ENCODE measurements around the gene CFTR. TPM values are rescaled to one million over a fixed set of nuclear protein-coding genes. Genes with fewer than 3 reads are reported as not detected.

Gene CFTR
- total and polyA plus RNA-seq, 2 of the 8 experiments (the other 6 are each of a cell fraction or from before 2014, with no cell fraction given), result 1.2 to 1.6 TPM

- TF ChIP-seq CHD2 (IDR thresholded peaks at IDR 0.05; ENCODE audit: low read length), result no peak
- TF ChIP-seq CTCF (IDR thresholded peaks at IDR 0.05; ENCODE audit: control extremely low read depth in 1 of 3, insufficient read depth in 1 of 3, low read depth in 1 of 3, low read length in 3 of 3), result no peak
- TF ChIP-seq ATF2 (IDR thresholded peaks at IDR 0.05; ENCODE audit: low read length), result no peak
- no peak for TF ChIP-seq RNF2 (IDR thresholded peaks at IDR 0.05; ENCODE audit: borderline replicate concordance, low read depth, low read length, missing control alignments, poor library complexity, severe bottlenecking)
- TF ChIP-seq CTBP2 (IDR thresholded peaks at IDR 0.05; ENCODE audit: borderline replicate concordance, insufficient read depth, insufficient read length, low read length), result no peak
- TF ChIP-seq ZNF274 (IDR thresholded peaks at IDR 0.05; ENCODE audit: borderline replicate concordance, extremely low read depth, low read length), result no peak
- no peak for TF ChIP-seq SUZ12 (IDR thresholded peaks at IDR 0.05; ENCODE audit: low read length)
- TF ChIP-seq SIN3A (conservative IDR thresholded peaks at IDR 0.05 in 1 of 2, IDR thresholded peaks at IDR 0.05 in 1 of 2; ENCODE audit: low read depth in 1 of 2, low read length in 2 of 2), result no peak
Observed at GRCh38 chr7:117682681-117683385, 203.0 kb downstream of the CFTR start (continued).
